Vagina (tissue), 2 donors: ENCODE measurements around the gene C5AR1.

Experiments
- POLR2AphosphoS5 ChIP-seq, 2 donors: sonication (generic); formaldehyde crosslinking; IDR thresholded peaks; one replicate each; pipeline ENCODE4 v1.9.0; 2017; ENCODE audit warnings: antibody characterized with exemption in 2 of 2, mild to moderate bottlenecking in 2 of 2, low read depth in 1 of 2; ENCODE audit not compliant: insufficient read depth in 1 of 2
- TF ChIP-seq, protein P1 (sequence below), 3 experiments: fragments of 450-650 bp in 2 of 3; fragments of 200-600 bp in 1 of 3; sonication (generic) in 1 of 3; IDR thresholded peaks; one replicate each; pipeline ENCODE4 v1.5.1; 2017 to 2019; ENCODE audit warnings: antibody characterized with exemption in 3 of 3, mild to moderate bottlenecking in 2 of 3, moderate library complexity in 2 of 3

DNA sequence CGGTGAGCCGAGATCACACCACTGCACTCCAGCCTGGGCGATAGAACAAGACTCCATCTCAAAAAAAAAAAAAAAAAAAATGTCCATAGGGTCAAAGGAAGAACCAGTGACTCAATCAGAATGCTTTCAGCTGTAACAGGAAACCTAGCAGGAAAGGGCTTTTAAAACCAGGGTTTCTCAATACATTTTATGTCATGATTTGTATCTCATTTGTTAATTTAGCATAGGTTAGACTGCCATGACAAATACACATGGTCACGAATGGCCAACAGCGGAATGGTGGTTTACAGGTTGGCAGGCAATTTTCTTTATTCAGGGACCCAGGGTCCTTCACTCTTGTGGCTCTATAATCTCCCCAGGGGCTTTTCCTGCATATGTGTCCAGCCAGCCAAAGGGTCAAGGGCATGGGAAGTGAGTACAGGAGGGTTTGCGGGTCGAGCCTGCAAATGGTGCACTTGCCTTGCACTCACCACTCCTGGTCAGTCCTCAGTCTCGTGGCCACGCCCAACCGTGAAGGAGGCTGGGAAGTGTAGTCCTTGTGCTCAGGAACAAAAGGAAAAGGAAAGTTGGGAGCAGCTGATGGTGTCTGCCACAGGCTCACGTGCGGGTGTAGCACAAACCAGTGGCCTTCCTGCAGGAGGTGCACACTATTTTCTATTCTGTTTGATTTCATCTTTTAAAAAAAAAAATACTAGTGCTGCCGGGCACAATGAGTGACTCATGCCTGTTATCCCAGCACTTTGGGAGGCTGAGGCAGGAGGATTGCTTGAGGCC lies 54.3 kb downstream of the C5AR1 start:
- TF ChIP-seq, protein P1, sequence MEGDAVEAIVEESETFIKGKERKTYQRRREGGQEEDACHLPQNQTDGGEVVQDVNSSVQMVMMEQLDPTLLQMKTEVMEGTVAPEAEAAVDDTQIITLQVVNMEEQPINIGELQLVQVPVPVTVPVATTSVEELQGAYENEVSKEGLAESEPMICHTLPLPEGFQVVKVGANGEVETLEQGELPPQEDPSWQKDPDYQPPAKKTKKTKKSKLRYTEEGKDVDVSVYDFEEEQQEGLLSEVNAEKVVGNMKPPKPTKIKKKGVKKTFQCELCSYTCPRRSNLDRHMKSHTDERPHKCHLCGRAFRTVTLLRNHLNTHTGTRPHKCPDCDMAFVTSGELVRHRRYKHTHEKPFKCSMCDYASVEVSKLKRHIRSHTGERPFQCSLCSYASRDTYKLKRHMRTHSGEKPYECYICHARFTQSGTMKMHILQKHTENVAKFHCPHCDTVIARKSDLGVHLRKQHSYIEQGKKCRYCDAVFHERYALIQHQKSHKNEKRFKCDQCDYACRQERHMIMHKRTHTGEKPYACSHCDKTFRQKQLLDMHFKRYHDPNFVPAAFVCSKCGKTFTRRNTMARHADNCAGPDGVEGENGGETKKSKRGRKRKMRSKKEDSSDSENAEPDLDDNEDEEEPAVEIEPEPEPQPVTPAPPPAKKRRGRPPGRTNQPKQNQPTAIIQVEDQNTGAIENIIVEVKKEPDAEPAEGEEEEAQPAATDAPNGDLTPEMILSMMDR (IDR thresholded peaks at IDR 0.05): no peak
- no peak for TF ChIP-seq POLR2AphosphoS5 (IDR thresholded peaks at IDR 0.05; ENCODE audit: insufficient read depth in 1 of 2, low read depth in 1 of 2)
